ENCODE data around the gene ABCA9. TPM values are rescaled to one million over a fixed set of nuclear protein-coding genes. Genes with fewer than 3 reads are reported as not detected.

The ABCA9 gene
- total RNA-seq, 2 experiments from 2014 or later: not detected

- ChIA-PET POLR2A (interaction anchor here (0.9 kb wide), 1 partner anchor 38 kb away, joined by 3 read pairs; no protein-coding TSS in a partner anchor), CTCF (no interaction called here)
- intact Hi-C loops (cut with micrococcal nuclease): no loop called here
- TF ChIP-seq, protein P1, sequence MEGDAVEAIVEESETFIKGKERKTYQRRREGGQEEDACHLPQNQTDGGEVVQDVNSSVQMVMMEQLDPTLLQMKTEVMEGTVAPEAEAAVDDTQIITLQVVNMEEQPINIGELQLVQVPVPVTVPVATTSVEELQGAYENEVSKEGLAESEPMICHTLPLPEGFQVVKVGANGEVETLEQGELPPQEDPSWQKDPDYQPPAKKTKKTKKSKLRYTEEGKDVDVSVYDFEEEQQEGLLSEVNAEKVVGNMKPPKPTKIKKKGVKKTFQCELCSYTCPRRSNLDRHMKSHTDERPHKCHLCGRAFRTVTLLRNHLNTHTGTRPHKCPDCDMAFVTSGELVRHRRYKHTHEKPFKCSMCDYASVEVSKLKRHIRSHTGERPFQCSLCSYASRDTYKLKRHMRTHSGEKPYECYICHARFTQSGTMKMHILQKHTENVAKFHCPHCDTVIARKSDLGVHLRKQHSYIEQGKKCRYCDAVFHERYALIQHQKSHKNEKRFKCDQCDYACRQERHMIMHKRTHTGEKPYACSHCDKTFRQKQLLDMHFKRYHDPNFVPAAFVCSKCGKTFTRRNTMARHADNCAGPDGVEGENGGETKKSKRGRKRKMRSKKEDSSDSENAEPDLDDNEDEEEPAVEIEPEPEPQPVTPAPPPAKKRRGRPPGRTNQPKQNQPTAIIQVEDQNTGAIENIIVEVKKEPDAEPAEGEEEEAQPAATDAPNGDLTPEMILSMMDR (IDR thresholded peaks at IDR 0.05): no peak
- Mint-ChIP-seq H3K27me3 (peaks cover 3% of the 10 kb centered on the region), H3K9me3 (peaks cover 9% of the 10 kb centered on the region), H3K27ac (no peak overlapping the region), H3K36me3 (ENCODE audit: low read depth) (peaks cover 3% of the 10 kb centered on the region), H3K4me1 (ENCODE audit: low read depth) (peaks cover 26% of the 10 kb centered on the region), H3K4me3 (no peak overlapping the region)
- DNase-seq (no peak), ATAC-seq (no peak)
Measured at GRCh38 chr17:69069226-69069750, 8.6 kb upstream of the ABCA9 start.

DNA sequence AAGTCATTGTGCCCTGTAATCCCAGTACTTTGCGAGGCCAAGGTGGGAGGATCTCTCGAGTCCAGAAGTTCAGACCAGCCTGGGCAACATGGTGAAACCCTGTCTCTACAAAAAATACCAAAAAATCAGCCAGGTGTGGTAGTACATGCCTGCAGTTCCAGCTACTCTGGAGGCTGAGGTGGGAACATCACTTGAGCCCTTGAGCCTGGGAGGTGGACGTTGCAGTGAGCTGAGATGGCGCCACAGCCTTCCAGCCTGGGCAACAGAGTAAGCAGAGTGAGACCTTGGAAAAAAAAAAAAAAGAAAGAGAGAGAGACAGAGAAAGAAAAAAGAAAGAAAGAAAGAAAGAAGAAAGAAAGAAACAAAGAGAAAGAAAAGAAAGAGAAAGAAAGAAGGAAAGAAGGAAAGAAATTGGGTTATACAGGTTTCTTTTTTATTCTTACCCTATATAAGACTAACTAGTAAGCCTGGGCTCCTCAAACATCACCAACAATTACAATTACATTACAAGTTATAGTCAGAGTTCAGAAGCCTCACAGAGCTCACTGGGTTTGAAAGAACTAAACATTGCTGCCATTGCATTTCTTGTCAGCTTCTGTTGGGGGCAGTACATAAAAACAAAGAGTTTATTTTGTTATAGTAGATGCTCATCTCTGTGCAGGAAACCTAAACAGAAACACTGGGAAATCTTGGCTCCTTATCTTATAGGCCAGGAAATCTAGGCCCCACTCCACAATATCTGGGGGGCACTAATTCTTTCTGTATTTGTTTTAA lies 6.7 kb upstream of the ABCA9 start:
- ChIA-PET CTCF (interaction anchor here (1.0 kb wide), 1 partner anchor 10 kb away, joined by 3 read pairs; no protein-coding TSS in a partner anchor), POLR2A (no interaction called here)
- no peaks in the 10 kb centered on the region for H3K36me3 Mint-ChIP-seq (ENCODE audit: low read depth)
- peaks cover 3% of the 10 kb centered on the region for H3K27me3 Mint-ChIP-seq
- TF ChIP-seq, protein P1 (IDR thresholded peaks at IDR 0.05): no peak
- H3K4me1 Mint-ChIP-seq (ENCODE audit: low read depth): peaks cover 26% of the 10 kb centered on the region
- no peak for ATAC-seq
- H3K9me3 Mint-ChIP-seq: no peaks in the 10 kb centered on the region
- intact Hi-C loops (cut with micrococcal nuclease): no loop called here
- DNase-seq: no peak
- H3K4me3 Mint-ChIP-seq: no peak overlapping the region
- H3K27ac Mint-ChIP-seq: no peak overlapping the region

DNA sequence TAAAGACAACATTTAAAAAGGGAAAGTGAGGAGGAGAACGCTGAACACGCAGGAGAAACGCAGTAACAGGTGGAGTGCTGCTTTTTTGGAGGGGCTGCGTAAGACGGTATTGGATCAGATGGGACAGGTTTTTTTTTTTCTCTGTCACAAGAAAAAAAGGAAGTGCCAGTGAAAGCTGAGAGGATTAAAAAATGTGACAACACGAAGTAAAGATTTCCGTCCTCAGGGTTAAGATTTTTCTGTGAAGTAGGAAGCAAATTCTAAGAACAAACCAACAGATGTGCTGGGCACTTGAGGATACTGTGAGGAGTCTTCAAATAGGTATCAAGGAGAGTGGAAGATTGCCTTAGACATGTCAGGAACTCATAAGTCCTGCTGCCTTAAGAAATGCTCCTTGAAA lies 5.8 kb upstream of the ABCA9 start:
- ChIA-PET POLR2A (no interaction called here), CTCF (interaction anchor here (1.0 kb wide), 1 partner anchor 9 kb away, joined by 3 read pairs; no protein-coding TSS in a partner anchor)
- Mint-ChIP-seq H3K4me3 (no peak overlapping the region), H3K4me1 (ENCODE audit: low read depth) (peaks cover 26% of the 10 kb centered on the region), H3K27ac (no peak overlapping the region), H3K27me3 (peaks cover 3% of the 10 kb centered on the region), H3K36me3 (ENCODE audit: low read depth) (no peaks in the 10 kb centered on the region), H3K9me3 (no peaks in the 10 kb centered on the region)
- intact Hi-C loops (cut with micrococcal nuclease): no loop called here
- DNase-seq (no peak), ATAC-seq (no peak)
- TF ChIP-seq, protein P1 (IDR thresholded peaks at IDR 0.05): no peak

DNA sequence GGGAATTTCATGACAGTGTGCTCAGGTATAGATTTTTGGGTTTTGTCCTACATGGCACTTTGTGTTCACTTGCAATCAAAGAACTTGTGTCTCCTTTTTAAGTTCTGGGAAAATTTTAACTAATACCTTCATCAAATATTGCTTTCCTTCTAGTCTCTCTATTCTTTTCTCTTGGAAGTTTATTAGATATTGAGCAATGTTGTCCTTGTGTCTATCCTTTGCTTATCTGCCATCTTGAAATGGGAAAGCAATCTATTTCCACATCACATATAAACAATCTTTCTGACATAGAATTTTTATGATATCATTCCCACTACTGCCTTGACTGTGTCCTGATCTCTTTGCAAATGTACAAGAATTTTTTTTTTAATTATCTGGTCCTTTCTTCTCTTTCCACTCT lies 4.4 kb upstream of the ABCA9 start:
- H3K27ac Mint-ChIP-seq: no peak overlapping the region
- ChIA-PET POLR2A (no interaction called here), CTCF (no interaction called here)
- intact Hi-C loops (cut with micrococcal nuclease): no loop called here
- peaks cover 3% of the 10 kb centered on the region for H3K27me3 Mint-ChIP-seq
- ATAC-seq (no peak), DNase-seq (no peak)
- no peak overlapping the region for H3K4me3 Mint-ChIP-seq
- TF ChIP-seq, protein P1 (IDR thresholded peaks at IDR 0.05): no peak
- H3K4me1 Mint-ChIP-seq (ENCODE audit: low read depth): peaks cover 17% of the 10 kb centered on the region
- H3K36me3 Mint-ChIP-seq (ENCODE audit: low read depth): no peaks in the 10 kb centered on the region
- H3K9me3 Mint-ChIP-seq: no peaks in the 10 kb centered on the region

GRCh38 chr17:69064476-69064875 lies 3.7 kb upstream of the ABCA9 start:
- ChIA-PET CTCF (no interaction called here), POLR2A (no interaction called here)
- no peak overlapping the region for H3K27ac Mint-ChIP-seq
- H3K9me3 Mint-ChIP-seq: no peaks in the 10 kb centered on the region
- no peak overlapping the region for H3K4me3 Mint-ChIP-seq
- ATAC-seq (no peak), DNase-seq (no peak)
- H3K4me1 Mint-ChIP-seq (ENCODE audit: low read depth): peaks cover 17% of the 10 kb centered on the region
- intact Hi-C loops (cut with micrococcal nuclease): no loop called here
- no peaks in the 10 kb centered on the region for H3K36me3 Mint-ChIP-seq (ENCODE audit: low read depth)
- TF ChIP-seq, protein P1 (IDR thresholded peaks at IDR 0.05): no peak
- peaks cover 3% of the 10 kb centered on the region for H3K27me3 Mint-ChIP-seq

All from activated CD8-positive, alpha-beta T cell treated with anti-CD3 and anti-CD28 coated beads for 36 hours (primary cell).